Smooth muscle cell (in vitro differentiated cells): ENCODE results near the gene TTC39B. TPM values are rescaled to one million over a fixed set of nuclear protein-coding genes. Genes with fewer than 3 reads are reported as not detected.

Source experiments
- DNase-seq: peaks from one replicate; lab custom pipeline; 2025; ENCODE audit not compliant: unreplicated experiment; lab: John Stamatoyannopoulos, UW
- H2AFZ ChIP-seq: fragments of 200-600 bp; sonication (generic); 2 replicates; pipeline ENCODE4 v1.6.0; 2016; ENCODE audit warnings: antibody characterized with exemption, low read depth, mild to moderate bottlenecking
- H3F3A ChIP-seq: fragments of 200-600 bp; sonication (generic); 2 replicates; pipeline ENCODE4 v1.6.0; 2017; ENCODE audit warnings: antibody characterized with exemption, low read depth
- H3K27ac ChIP-seq: fragments of 200-600 bp; sonication (generic); 2 replicates; pipeline ENCODE4 v1.5.1; 2016; ENCODE audit warnings: low read depth, mild to moderate bottlenecking
- H3K27me3 ChIP-seq: fragments of 200-600 bp; sonication (generic); 2 replicates; pipeline ENCODE4 v1.6.1; 2016; ENCODE audit warnings: low read depth, mild to moderate bottlenecking
- H3K36me3 ChIP-seq: fragments of 200-600 bp; sonication (generic); 2 replicates; pipeline ENCODE4 v1.5.1; 2016; ENCODE audit warnings: low read depth
- H3K4me1 ChIP-seq: fragments of 200-600 bp; sonication (generic); 2 replicates; pipeline ENCODE4 v1.5.1; 2016; ENCODE audit warnings: low read depth
- H3K4me2 ChIP-seq: fragments of 200-600 bp; sonication (generic); 2 replicates; pipeline ENCODE4 v1.6.0; 2016; ENCODE audit warnings: mild to moderate bottlenecking
- H3K4me3 ChIP-seq: fragments of 200-600 bp; sonication (generic); 2 replicates; pipeline ENCODE4 v1.5.1; 2016; ENCODE audit warnings: mild to moderate bottlenecking
- H3K79me2 ChIP-seq: fragments of 200-600 bp; sonication (generic); 2 replicates; pipeline ENCODE4 v1.6.0; 2016; ENCODE audit warnings: low read depth, mild to moderate bottlenecking
- H3K9ac ChIP-seq: fragments of 200-600 bp; sonication (generic); 2 replicates; pipeline ENCODE4 v1.6.0; 2016; ENCODE audit warnings: low read depth
- H3K9me3 ChIP-seq: fragments of 200-600 bp; sonication (generic); replicated peaks from 2 replicates; pipeline ENCODE4 v1.5.1; 2016; ENCODE audit warnings: low read depth
- H4K20me1 ChIP-seq: fragments of 200-600 bp; sonication (generic); 2 replicates; pipeline ENCODE4 v1.6.0; 2016; ENCODE audit warnings: low read depth
- CTCF ChIP-seq: fragments of 200-600 bp; sonication (generic); IDR thresholded peaks from 2 replicates; pipeline ENCODE4 v1.5.1; 2017; ENCODE audit warnings: borderline replicate concordance, mild to moderate bottlenecking, antibody characterized with exemption; ENCODE audit not compliant: insufficient read depth, poor library complexity, severe bottlenecking
- WGBS: methylation state at CpG from one replicate; pipeline ENCODE4 v1.1.7; 2016; ENCODE audit warnings: low lambda C conversion rate; 5-methylcytosine and 5-hydroxymethylcytosine counted together
- polyA plus RNA-seq: library from polyadenylated mRNA; unstranded; fragments of >200 nt; fragmentation: Nextera tagmentation; extraction: Ambion mirVana; gene quantifications from 2 replicates; pipeline ENCODE4 v1.2.1, GENCODE V29; 2016
- total RNA-seq: library from RNA; depleted of rRNA; stranded (reverse); fragments of >200 nt; gene quantifications from 2 replicates; pipeline ENCODE4 v1.2.3, GENCODE V29; 2014

TTC39B gene
- total and polyA plus RNA-seq, 2 experiments from 2014 or later: 3.8 to 13.3 TPM

GRCh38 chr9:15300218-15300617, 6.8 kb downstream of the TTC39B start:
- WGBS: 71% methylated on average over 1 of the region's 1 CpG
- no peaks in the 10 kb centered on the region for H3K27me3 ChIP-seq
- no peaks in the 10 kb centered on the region for H3F3A ChIP-seq
- H3K4me2 ChIP-seq: no peak overlapping the region
- no peak overlapping the region for H3K9ac ChIP-seq
- no peak overlapping the region for H3K4me3 ChIP-seq
- peaks cover 24% of the 10 kb centered on the region for H3K79me2 ChIP-seq
- no peak for TF ChIP-seq CTCF
- H4K20me1 ChIP-seq: no peaks in the 10 kb centered on the region
- H2AFZ ChIP-seq: no peak overlapping the region
- no peak for DNase-seq
- no peaks in the 10 kb centered on the region for H3K9me3 ChIP-seq
- H3K27ac ChIP-seq: no peak overlapping the region
- H3K36me3 ChIP-seq: no peaks in the 10 kb centered on the region
- H3K4me1 ChIP-seq: no peaks in the 10 kb centered on the region

GRCh38 chr9:15299374-15299939, 7.6 kb downstream of the TTC39B start:
- Histone ChIP-seq H3K79me2 (peaks cover 17% of the 10 kb centered on the region), H3K27me3 (no peaks in the 10 kb centered on the region), H3K4me2 (no peak overlapping the region), H3F3A (no peaks in the 10 kb centered on the region), H4K20me1 (no peaks in the 10 kb centered on the region), H3K9ac (no peak overlapping the region), H3K4me3 (no peak overlapping the region), H2AFZ (no peak overlapping the region), H3K27ac (no peak overlapping the region), H3K36me3 (no peaks in the 10 kb centered on the region), H3K9me3 (no peaks in the 10 kb centered on the region), H3K4me1 (no peaks in the 10 kb centered on the region)
- 94% methylated on average over 6 of the region's 6 CpGs for WGBS
- TF ChIP-seq CTCF: no peak
- DNase-seq: no peak

GRCh38 chr9:15298362-15298761, 8.7 kb downstream of the TTC39B start:
- no peak for TF ChIP-seq CTCF
- Histone ChIP-seq H3K27me3 (no peaks in the 10 kb centered on the region), H2AFZ (no peak overlapping the region), H3K27ac (no peak overlapping the region), H3K9me3 (no peaks in the 10 kb centered on the region), H3K36me3 (no peaks in the 10 kb centered on the region), H3K4me2 (no peak overlapping the region), H3K9ac (no peak overlapping the region), H3K79me2 (peaks cover 7% of the 10 kb centered on the region), H3F3A (no peaks in the 10 kb centered on the region), H3K4me1 (no peaks in the 10 kb centered on the region), H3K4me3 (no peak overlapping the region), H4K20me1 (no peaks in the 10 kb centered on the region)
- 90% methylated on average over 3 of the region's 3 CpGs for WGBS
- DNase-seq: no peak

- H3K9me3 ChIP-seq: no peaks in the 10 kb centered on the region
- no peaks in the 10 kb centered on the region for H4K20me1 ChIP-seq
- no peaks in the 10 kb centered on the region for H3F3A ChIP-seq
- WGBS: 53% methylated on average over 4 of the region's 4 CpGs
- no peak for TF ChIP-seq CTCF
- no peak for DNase-seq
- H3K27me3 ChIP-seq: no peaks in the 10 kb centered on the region
- H3K4me3 ChIP-seq: peak overlapping the region; percentile 49
- peak overlapping the region; percentile 61 for H3K27ac ChIP-seq
- peak overlapping the region; percentile 83 for H3K4me2 ChIP-seq
- no peaks in the 10 kb centered on the region for H3K4me1 ChIP-seq
- H3K36me3 ChIP-seq: no peaks in the 10 kb centered on the region
- H3K9ac ChIP-seq: peak overlapping the region; percentile 45
- peak overlapping the region; percentile 81 for H2AFZ ChIP-seq
- peaks cover 1% of the 10 kb centered on the region for H3K79me2 ChIP-seq
These were observed 11.1 kb downstream of the TTC39B start for GRCh38 chr9:15295761-15296405.
